SK-N-SH (cell line): Measurements from ENCODE around the gene CTSH.

Experiments
- CTCF ChIP-seq: fragments of 200-600 bp; sonication (generic); IDR thresholded peaks from 2 replicates; pipeline ENCODE4 v1.6.1; 2017; ENCODE audit warnings: antibody characterized with exemption, mild to moderate bottlenecking, moderate library complexity
- EZH2phosphoT487 ChIP-seq: fragments of 200-600 bp; sonication (generic); IDR thresholded peaks from 2 replicates; pipeline ENCODE4 v1.6.1; 2017; ENCODE audit warnings: low read depth, mixed run types, mild to moderate bottlenecking, antibody characterized with exemption, moderate library complexity, borderline replicate concordance
- GATA2 ChIP-seq: sonication (generic); formaldehyde crosslinking; IDR thresholded peaks from 2 replicates; pipeline ENCODE4 v1.5.0; 2020; ENCODE audit warnings: mild to moderate bottlenecking, missing genetic modification reagents
- MEF2A ChIP-seq: IDR thresholded peaks from 2 replicates; pipeline ENCODE4 v1.4.0; 2012; ENCODE audit warnings: low read depth, borderline replicate concordance
- NRF1 ChIP-seq: IDR thresholded peaks from 2 replicates; pipeline ENCODE4 v1.6.1; 2012; ENCODE audit warnings: low read depth, mild to moderate bottlenecking, low read length
- POLR2AphosphoS5 ChIP-seq: IDR thresholded peaks from 2 replicates; pipeline ENCODE4 v1.6.1; 2012; ENCODE audit warnings: low read depth, low read length
- RAD21 ChIP-seq: IDR thresholded peaks from 2 replicates; pipeline ENCODE4 v1.6.1; 2012; ENCODE audit warnings: mild to moderate bottlenecking, low read length
- REST ChIP-seq: IDR thresholded peaks from 2 replicates; pipeline ENCODE4 v1.6.1; 2012; ENCODE audit warnings: mild to moderate bottlenecking, low read depth, low read length, moderate library complexity
- SIN3A ChIP-seq: IDR thresholded peaks from 2 replicates; pipeline ENCODE4 v1.6.1; 2012; ENCODE audit warnings: low read depth, mild to moderate bottlenecking, low read length, moderate library complexity, borderline replicate concordance
- TAF1 ChIP-seq: IDR thresholded peaks from 2 replicates; pipeline ENCODE4 v1.6.1; 2012; ENCODE audit warnings: low read depth, mild to moderate bottlenecking, low read length, moderate library complexity, borderline replicate concordance
- TEAD4 ChIP-seq: IDR thresholded peaks from 2 replicates; pipeline ENCODE4 v1.4.0; 2012; ENCODE audit warnings: mild to moderate bottlenecking, borderline replicate concordance; ENCODE audit not compliant: insufficient read depth
- USF1 ChIP-seq: IDR thresholded peaks from 2 replicates; pipeline ENCODE4 v1.4.0; 2012; ENCODE audit warnings: low read depth, borderline replicate concordance
- USF2 ChIP-seq: fragments of 150-350 bp; IDR thresholded peaks from 2 replicates; pipeline ENCODE4 v1.6.1; 2017; ENCODE audit warnings: antibody characterized with exemption, low read length, low read depth, borderline replicate concordance

- no peak for TF ChIP-seq CTCF
- no peak for TF ChIP-seq USF2
- no peak for TF ChIP-seq EZH2phosphoT487
- TF ChIP-seq RAD21: no peak
- TF ChIP-seq TAF1: no peak
- no peak for TF ChIP-seq NRF1
- no peak for TF ChIP-seq REST
- no peak for TF ChIP-seq USF1
- TF ChIP-seq SIN3A: no peak
- TF ChIP-seq MEF2A: no peak
- TF ChIP-seq TEAD4: no peak
- TF ChIP-seq POLR2AphosphoS5: no peak
- no peak for TF ChIP-seq GATA2 (CRISPR knock-in tag)
Observed at GRCh38 chr15:78984041-78984440, 39.2 kb upstream of the CTSH start.
